ENCODE results near the gene VEPH1.

The VEPH1 gene

GRCh38 chr3:157527131-157527881 is 24.1 kb upstream of the VEPH1 start:
- intact Hi-C loops (cut with DNase I) = no loop called here
- no peak for DNase-seq

- intact Hi-C loops (cut with DNase I) = no loop called here
- DNase-seq = no peak
Observed at GRCh38 chr3:157526036-157526435, 22.8 kb upstream of the VEPH1 start.

GRCh38 chr3:157523814-157524213 is 20.6 kb upstream of the VEPH1 start:
- intact Hi-C loops (cut with DNase I) = no loop called here
- no peak for DNase-seq

GRCh38 chr3:157522648-157523047 is 19.4 kb upstream of the VEPH1 start:
- no peak for DNase-seq
- intact Hi-C loops (cut with DNase I) = no loop called here

GRCh38 chr3:157520485-157521150 is 17.4 kb upstream of the VEPH1 start:
- intact Hi-C loops (cut with DNase I) = no loop called here
- no peak for DNase-seq

GRCh38 chr3:157518881-157519280 is 15.7 kb upstream of the VEPH1 start:
- no peak for DNase-seq
- intact Hi-C loops (cut with DNase I) = no loop called here

- intact Hi-C loops (cut with DNase I) = no loop called here
- no peak for DNase-seq
Observed at GRCh38 chr3:157516928-157517327, 13.7 kb upstream of the VEPH1 start.

- intact Hi-C loops (cut with DNase I) = no loop called here
- no peak for DNase-seq
Observed at GRCh38 chr3:157515398-157515797, 12.2 kb upstream of the VEPH1 start.

GRCh38 chr3:157514371-157514895 is 11.2 kb upstream of the VEPH1 start:
- intact Hi-C loops (cut with DNase I) = no loop called here
- no peak for DNase-seq

- intact Hi-C loops (cut with DNase I) = no loop called here
- no peak for DNase-seq
Observed at GRCh38 chr3:157513585-157513984, 10.4 kb upstream of the VEPH1 start.

GRCh38 chr3:157512534-157512933 is 9.3 kb upstream of the VEPH1 start:
- no peak for DNase-seq
- intact Hi-C loops (cut with DNase I) = no loop called here

- DNase-seq = no peak
- intact Hi-C loops (cut with DNase I) = no loop called here
Observed at GRCh38 chr3:157508461-157508860, 5.2 kb upstream of the VEPH1 start.

GRCh38 chr3:157501863-157502262 is 1.4 kb downstream of the VEPH1 start:
- DNase-seq = no peak
- intact Hi-C loops (cut with DNase I) = no loop called here

- intact Hi-C loops (cut with DNase I) = no loop called here
- no peak for DNase-seq
Observed at GRCh38 chr3:157500232-157500631, 3.0 kb downstream of the VEPH1 start.

GRCh38 chr3:157499342-157499963 is 3.8 kb downstream of the VEPH1 start:
- DNase-seq = peak in 4 of 10 donors; percentile 13 to 84 (median 76)
- intact Hi-C loops (cut with DNase I) = no loop called here

GRCh38 chr3:157498371-157498770 is 4.8 kb downstream of the VEPH1 start:
- intact Hi-C loops (cut with DNase I) = no loop called here
- DNase-seq = no peak

- no peak for DNase-seq
- intact Hi-C loops (cut with DNase I) = no loop called here
Observed at GRCh38 chr3:157495846-157496245, 7.4 kb downstream of the VEPH1 start.

- no peak for DNase-seq
- intact Hi-C loops (cut with DNase I) = no loop called here
Observed at GRCh38 chr3:157494581-157495281, 8.5 kb downstream of the VEPH1 start.

GRCh38 chr3:157493627-157494550 is 9.3 kb downstream of the VEPH1 start:
- no peak for DNase-seq
- intact Hi-C loops (cut with DNase I) = loop anchor here (2.0 kb wide), 1 partner anchor 289 kb away; no protein-coding TSS in a partner anchor

- no peak for DNase-seq
- intact Hi-C loops (cut with DNase I) = no loop called here
Observed at GRCh38 chr3:157491136-157491535, 12.1 kb downstream of the VEPH1 start.

All from posterior cingulate gyrus (tissue), 11 donors.